Hepatocyte (in vitro differentiated cells): ENCODE data around the gene DESI1. TPM values are rescaled to one million over a fixed set of nuclear protein-coding genes. Genes with fewer than 3 reads are reported as not detected.
"Not testable (repeated sequence)": the region's sequence is repeated elsewhere in the genome, so short reads cannot be mapped to it uniquely, and the experiment has no call there.

Experiments
- DNase-seq: peaks from one replicate; pipeline ENCODE4 v3.0.0-alpha.2; 2016; ENCODE audit warnings: low spot score
- H2AFZ ChIP-seq: fragments of 200-600 bp; sonication (generic); 2 replicates; pipeline ENCODE4 v1.6.0; 2016; ENCODE audit warnings: antibody characterized with exemption, mild to moderate bottlenecking
- H3K27ac ChIP-seq: fragments of 200-600 bp; sonication (generic); 2 replicates; pipeline ENCODE4 v1.5.1; 2016; ENCODE audit warnings: mild to moderate bottlenecking
- H3K27me3 ChIP-seq: fragments of 200-600 bp; sonication (generic); 2 replicates; pipeline ENCODE4 v1.6.1; 2016
- H3K36me3 ChIP-seq: fragments of 200-600 bp; sonication (generic); replicated peaks from 2 replicates; pipeline ENCODE4 v1.5.1; 2016; ENCODE audit warnings: low read depth; ENCODE audit not compliant: insufficient read depth
- H3K4me1 ChIP-seq: fragments of 200-600 bp; sonication (generic); 2 replicates; pipeline ENCODE4 v1.5.1; 2016; ENCODE audit warnings: mild to moderate bottlenecking, moderate library complexity; ENCODE audit not compliant: insufficient read depth
- H3K4me2 ChIP-seq: fragments of 200-600 bp; sonication (generic); 2 replicates; pipeline ENCODE4 v1.6.0; 2016
- H3K4me3 ChIP-seq: fragments of 200-600 bp; sonication (generic); 2 replicates; pipeline ENCODE4 v1.5.1; 2016; ENCODE audit warnings: mild to moderate bottlenecking
- H3K79me2 ChIP-seq: fragments of 200-600 bp; sonication (generic); 2 replicates; pipeline ENCODE4 v1.6.0; 2017; ENCODE audit warnings: mild to moderate bottlenecking
- H3K9me2 ChIP-seq: fragments of 200-600 bp; sonication (generic); replicated peaks from 2 replicates; pipeline ENCODE4 v1.6.0; 2017; ENCODE audit warnings: mild to moderate bottlenecking; ENCODE audit not compliant: insufficient read depth
- H3K9me3 ChIP-seq: fragments of 200-600 bp; sonication (generic); 2 replicates; pipeline ENCODE4 v1.5.1; 2016; ENCODE audit warnings: low read depth, mild to moderate bottlenecking
- H4K20me1 ChIP-seq: fragments of 200-600 bp; sonication (generic); 2 replicates; pipeline ENCODE4 v1.6.0; 2016; ENCODE audit warnings: mild to moderate bottlenecking; ENCODE audit not compliant: insufficient read depth, poor library complexity, severe bottlenecking
- EZH2 ChIP-seq: fragments of 200-600 bp; sonication (generic); IDR thresholded peaks from 2 replicates; pipeline ENCODE4 v1.6.1; 2016; ENCODE audit warnings: antibody characterized with exemption, mild to moderate bottlenecking, borderline replicate concordance
- EZH2phosphoT487 ChIP-seq: fragments of 200-600 bp; sonication (generic); IDR thresholded peaks from one replicate; pipeline ENCODE4 v1.6.1; 2018; ENCODE audit warnings: antibody characterized with exemption, mild to moderate bottlenecking, low read depth, moderate library complexity; ENCODE audit not compliant: unreplicated experiment, severe bottlenecking
- WGBS: methylation state at CpG from one replicate; pipeline ENCODE4 v1.1.6; 2016; ENCODE audit warnings: low lambda C conversion rate; ENCODE audit errors: missing lambda C conversion rate; 5-methylcytosine and 5-hydroxymethylcytosine counted together
- polyA plus RNA-seq: library from polyadenylated mRNA; unstranded; fragments of >200 nt; fragmentation: Nextera tagmentation; extraction: Ambion mirVana; gene quantifications from 2 replicates; pipeline ENCODE4 v1.2.1, GENCODE V29; 2016
- total RNA-seq: library from RNA; depleted of rRNA; stranded (reverse); fragments of >200 nt; gene quantifications from 2 replicates; pipeline ENCODE4 v1.2.3, GENCODE V29; 2014
- TF ChIP-seq, protein P1 (sequence below): fragments of 200-600 bp; sonication (generic); IDR thresholded peaks from 2 replicates; pipeline ENCODE4 v1.5.1; 2016; ENCODE audit warnings: antibody characterized with exemption, mild to moderate bottlenecking; ENCODE audit not compliant: poor library complexity

DESI1 gene
- total and polyA plus RNA-seq, 2 experiments from 2014 or later, result 29.0 to 32.5 TPM

DNA sequence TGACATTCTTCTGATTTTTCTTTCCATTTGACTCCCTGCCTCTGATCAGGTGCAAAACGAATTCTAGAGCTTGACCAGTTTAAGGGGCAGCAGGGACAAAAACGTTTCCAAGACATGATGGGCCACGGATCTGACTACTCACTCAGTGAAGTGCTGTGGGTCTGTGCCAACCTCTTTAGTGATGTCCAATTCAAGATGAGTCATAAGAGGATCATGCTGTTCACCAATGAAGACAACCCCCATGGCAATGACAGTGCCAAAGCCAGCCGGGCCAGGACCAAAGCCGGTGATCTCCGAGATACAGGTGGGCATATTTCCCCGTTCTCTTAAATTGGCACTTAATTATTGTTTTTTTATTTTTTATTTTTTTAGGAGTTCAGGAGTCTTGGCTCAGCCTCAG lies 15.6 kb upstream of the DESI1 start:
- no peak for TF ChIP-seq EZH2phosphoT487
- TF ChIP-seq, protein P1, sequence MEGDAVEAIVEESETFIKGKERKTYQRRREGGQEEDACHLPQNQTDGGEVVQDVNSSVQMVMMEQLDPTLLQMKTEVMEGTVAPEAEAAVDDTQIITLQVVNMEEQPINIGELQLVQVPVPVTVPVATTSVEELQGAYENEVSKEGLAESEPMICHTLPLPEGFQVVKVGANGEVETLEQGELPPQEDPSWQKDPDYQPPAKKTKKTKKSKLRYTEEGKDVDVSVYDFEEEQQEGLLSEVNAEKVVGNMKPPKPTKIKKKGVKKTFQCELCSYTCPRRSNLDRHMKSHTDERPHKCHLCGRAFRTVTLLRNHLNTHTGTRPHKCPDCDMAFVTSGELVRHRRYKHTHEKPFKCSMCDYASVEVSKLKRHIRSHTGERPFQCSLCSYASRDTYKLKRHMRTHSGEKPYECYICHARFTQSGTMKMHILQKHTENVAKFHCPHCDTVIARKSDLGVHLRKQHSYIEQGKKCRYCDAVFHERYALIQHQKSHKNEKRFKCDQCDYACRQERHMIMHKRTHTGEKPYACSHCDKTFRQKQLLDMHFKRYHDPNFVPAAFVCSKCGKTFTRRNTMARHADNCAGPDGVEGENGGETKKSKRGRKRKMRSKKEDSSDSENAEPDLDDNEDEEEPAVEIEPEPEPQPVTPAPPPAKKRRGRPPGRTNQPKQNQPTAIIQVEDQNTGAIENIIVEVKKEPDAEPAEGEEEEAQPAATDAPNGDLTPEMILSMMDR, result no peak
- TF ChIP-seq EZH2, result no peak
- Histone ChIP-seq H3K27ac (no peak overlapping the region), H3K79me2 (peaks cover 43% of the 10 kb centered on the region)

DNA sequence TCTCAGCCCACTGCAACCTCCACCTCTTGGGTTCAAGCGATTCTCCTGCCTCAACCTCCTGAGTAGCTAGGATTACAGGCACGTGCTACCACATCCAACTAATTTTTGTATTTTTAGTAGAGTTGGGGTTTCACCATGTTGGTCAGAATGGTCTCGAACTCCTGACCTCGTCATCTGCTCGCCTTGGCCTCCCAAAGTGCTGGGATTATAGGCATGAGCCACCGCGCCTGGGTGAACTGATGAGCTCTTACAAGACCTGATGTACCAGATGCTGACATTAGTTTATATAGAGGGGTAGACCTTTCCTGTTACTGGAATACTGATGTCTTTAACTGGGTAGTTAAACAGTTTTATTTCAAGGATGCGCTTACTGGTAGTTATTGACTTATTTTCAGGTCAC lies 13.8 kb upstream of the DESI1 start:
- not testable (repeated sequence) for H3K4me2 ChIP-seq, H3K9me2 ChIP-seq, H3K36me3 ChIP-seq, H3K4me1 ChIP-seq, H3K27ac ChIP-seq, H3K27me3 ChIP-seq, H3K9me3 ChIP-seq, H3K4me3 ChIP-seq, H2AFZ ChIP-seq, DNase-seq, H4K20me1 ChIP-seq
- WGBS, result over 99% methylated on average over 8 of the region's 8 CpGs
- peaks cover 34% of the 10 kb centered on the region for H3K79me2 ChIP-seq

More for the DNA sequence above, 15.6 kb upstream of the DESI1 start:
- H3K4me1 ChIP-seq, result no peaks in the 10 kb centered on the region
- DNase-seq, result no peak
- no peak overlapping the region for H3K4me2 ChIP-seq
- no peaks in the 10 kb centered on the region for H3K27me3 ChIP-seq
- H3K9me2 ChIP-seq, result no peaks in the 10 kb centered on the region
- H3K9me3 ChIP-seq, result no peaks in the 10 kb centered on the region
- H4K20me1 ChIP-seq, result peaks cover 3% of the 10 kb centered on the region
- no peak overlapping the region for H3K4me3 ChIP-seq
- 92% methylated on average over 7 of the region's 7 CpGs for WGBS
- H3K36me3 ChIP-seq, result peaks cover 9% of the 10 kb centered on the region
- no peak overlapping the region for H2AFZ ChIP-seq

DNA sequence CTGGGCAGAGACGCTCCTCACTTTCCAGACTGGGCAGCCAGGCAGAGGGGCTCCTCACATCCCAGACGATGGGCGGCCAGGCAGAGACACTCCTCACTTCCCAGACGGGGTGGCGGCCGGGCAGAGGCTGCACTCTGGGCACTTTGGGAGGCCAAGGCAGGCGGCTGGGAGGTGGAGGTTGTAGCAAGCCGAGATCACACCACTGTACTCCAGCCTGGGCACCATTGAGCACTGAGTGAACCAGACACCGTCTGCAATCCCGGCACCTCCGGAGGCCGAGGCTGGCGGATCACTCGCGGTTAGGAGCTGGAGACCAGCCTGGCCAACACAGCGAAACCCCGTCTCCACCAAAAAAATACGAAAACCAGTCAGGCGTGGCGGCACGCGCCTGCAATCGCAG lies 10.8 kb upstream of the DESI1 start:
- not testable (repeated sequence) for H3K36me3 ChIP-seq

DNA sequence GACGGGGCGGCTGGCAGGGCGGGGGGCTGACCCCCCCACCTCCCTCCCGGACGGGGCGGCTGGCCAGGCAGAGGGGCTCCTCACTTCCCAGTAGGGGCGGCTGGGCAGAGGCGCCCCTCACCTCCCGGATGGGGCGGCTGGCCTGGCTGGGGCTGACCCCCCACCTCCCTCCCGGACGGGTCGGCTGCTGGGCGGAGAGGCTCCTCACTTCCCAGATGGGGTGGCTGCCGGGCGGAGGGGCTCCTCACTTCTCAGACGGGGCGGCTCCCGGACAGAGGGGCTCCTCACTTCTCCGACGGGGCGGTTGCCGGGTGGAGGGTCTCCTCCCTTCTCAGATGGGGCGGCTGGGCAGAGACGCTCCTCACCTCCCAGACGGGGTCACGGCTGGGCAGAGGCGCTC lies 10.3 kb upstream of the DESI1 start:
- H3K27me3 ChIP-seq, H4K20me1 ChIP-seq, H3K27ac ChIP-seq, DNase-seq, H3K36me3 ChIP-seq, H3K9me3 ChIP-seq, H3K9me2 ChIP-seq, H3K4me1 ChIP-seq, H2AFZ ChIP-seq, H3K4me3 ChIP-seq, H3K4me2 ChIP-seq: not testable (repeated sequence)
- WGBS, result 100% methylated on average over 1 of the region's 28 CpGs
- peaks cover 50% of the 10 kb centered on the region for H3K79me2 ChIP-seq

More for the DNA sequence above, 10.8 kb upstream of the DESI1 start:
- 100% methylated on average over 7 of the region's 23 CpGs for WGBS
- not testable (repeated sequence) for H4K20me1 ChIP-seq, DNase-seq, H3K27ac ChIP-seq, H3K9me2 ChIP-seq, H3K27me3 ChIP-seq, H3K4me3 ChIP-seq, H3K4me2 ChIP-seq, H2AFZ ChIP-seq, H3K4me1 ChIP-seq, H3K9me3 ChIP-seq
- peaks cover 50% of the 10 kb centered on the region for H3K79me2 ChIP-seq

DNA sequence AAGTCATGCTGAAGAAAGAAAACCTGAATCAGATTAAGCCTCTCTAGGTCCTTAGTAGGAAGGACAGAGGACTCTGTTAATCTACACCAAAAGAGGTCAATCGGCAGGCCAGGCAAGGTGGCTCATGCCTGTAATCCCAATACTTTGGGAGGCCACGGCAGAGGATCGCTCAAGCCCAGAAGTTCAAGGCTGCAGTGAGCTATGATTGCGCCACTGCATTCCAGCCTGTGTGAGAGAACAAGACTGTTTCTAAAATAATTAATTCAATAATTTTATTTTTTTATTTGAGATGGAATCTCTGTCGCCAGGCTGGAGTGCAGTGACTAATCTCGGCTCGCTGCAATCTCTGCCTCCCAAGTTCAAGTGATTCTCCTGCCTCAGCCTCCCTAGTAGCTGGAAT lies 4.7 kb upstream of the DESI1 start:
- H3K36me3 ChIP-seq, result no peaks in the 10 kb centered on the region
- no peaks in the 10 kb centered on the region for H3K9me3 ChIP-seq
- peaks cover 75% of the 10 kb centered on the region for H3K79me2 ChIP-seq
- WGBS, result 95% methylated on average over 7 of the region's 7 CpGs
- DNase-seq, result no peak
- H3K27ac ChIP-seq, result no peak overlapping the region
- no peak for TF ChIP-seq EZH2
- no peak for TF ChIP-seq EZH2phosphoT487
- TF ChIP-seq, protein P1, result no peak
- H3K27me3 ChIP-seq, result no peaks in the 10 kb centered on the region
- no peaks in the 10 kb centered on the region for H3K9me2 ChIP-seq
- peaks cover 8% of the 10 kb centered on the region for H3K4me1 ChIP-seq
- no peak overlapping the region for H3K4me2 ChIP-seq
- no peak overlapping the region for H3K4me3 ChIP-seq
- H4K20me1 ChIP-seq, result peaks cover 11% of the 10 kb centered on the region
- H2AFZ ChIP-seq, result no peak overlapping the region
